SK-N-MC (cell line): ENCODE results near the gene CGRRF1.

Source experiments
- EZH2 ChIP-seq: fragments of 200-600 bp; sonication (generic); IDR thresholded peaks from one replicate; pipeline ENCODE4 v1.6.1; 2017; ENCODE audit warnings: antibody characterized with exemption
- FOXP2 ChIP-seq: optimal IDR thresholded peaks from 2 replicates; pipeline ENCODE3; 2011; ENCODE audit warnings: mild to moderate bottlenecking, moderate library complexity; ENCODE audit not compliant: insufficient read depth; ENCODE audit errors: extremely low read length, control extremely low read depth
- POLR2AphosphoS5 ChIP-seq: IDR thresholded peaks from 2 replicates; pipeline ENCODE4 v1.6.1; 2012; ENCODE audit warnings: mild to moderate bottlenecking, low read depth, low read length, borderline replicate concordance

- TF ChIP-seq EZH2 (no peak), POLR2AphosphoS5 (peak; percentile 79), FOXP2 (no peak)
These were observed 20.9 kb upstream of the CGRRF1 start, which contains the start of gene GMFB for GRCh38 chr14:54488646-54489317.
